Activated CD4-positive, alpha-beta T cell treated with anti-CD3 and anti-CD28 coated beads, Interleukin-10, Interleukin-2, amounts not matched to agents 100 ng/mL and 50 ng/mL, durations not matched to agents 16 hours and 8 hours (primary cell): ENCODE results near the gene EFCAB13.

Experiments
- DNase-seq: peaks from one replicate; pipeline ENCODE4 v3.0.0-alpha.2; 2020

The EFCAB13 gene

GRCh38 chr17:47323382-47324223 is at the start of gene EFCAB13:
EFCAB13 (plus strand) TSS chr17:47323955; CDS start chr17:47328354, 4,399 bp downstream.
- peak; percentile 78 for DNase-seq

GRCh38 chr17:47274319-47275069 is 49.3 kb upstream of the EFCAB13 start:
- DNase-seq, result no peak

- DNase-seq, result no peak
These were observed 48.3 kb upstream of the EFCAB13 start for GRCh38 chr17:47275245-47275984.

- no peak for DNase-seq
These were observed 47.3 kb upstream of the EFCAB13 start for GRCh38 chr17:47276444-47276843.

- DNase-seq, result no peak
These were observed 46.9 kb upstream of the EFCAB13 start for GRCh38 chr17:47276868-47277267.

- no peak for DNase-seq
These were observed 45.8 kb upstream of the EFCAB13 start for GRCh38 chr17:47277921-47278320.

- no peak for DNase-seq
These were observed 45.2 kb upstream of the EFCAB13 start for GRCh38 chr17:47278561-47278960.

GRCh38 chr17:47279062-47279801 is 44.5 kb upstream of the EFCAB13 start:
- no peak for DNase-seq

- DNase-seq, result no peak
These were observed 43.5 kb upstream of the EFCAB13 start for GRCh38 chr17:47280072-47280811.

- no peak for DNase-seq
These were observed 42.5 kb upstream of the EFCAB13 start for GRCh38 chr17:47281216-47281615.

GRCh38 chr17:47285003-47285402 is 38.8 kb upstream of the EFCAB13 start:
- DNase-seq, result no peak

- peak; percentile 81 for DNase-seq
These were observed 37.4 kb upstream of the EFCAB13 start for GRCh38 chr17:47286198-47286914.

GRCh38 chr17:47287068-47287467 is 36.7 kb upstream of the EFCAB13 start:
- DNase-seq, result peak; percentile 38

GRCh38 chr17:47287639-47288038 is 36.1 kb upstream of the EFCAB13 start:
- no peak for DNase-seq

GRCh38 chr17:47288531-47289116 is 35.1 kb upstream of the EFCAB13 start:
- DNase-seq, result no peak

- no peak for DNase-seq
These were observed 34.5 kb upstream of the EFCAB13 start for GRCh38 chr17:47289302-47289701.

GRCh38 chr17:47290870-47291241 is 32.9 kb upstream of the EFCAB13 start:
- DNase-seq, result no peak

GRCh38 chr17:47291242-47291873 is 32.4 kb upstream of the EFCAB13 start:
- DNase-seq, result no peak

- no peak for DNase-seq
These were observed 31.5 kb upstream of the EFCAB13 start for GRCh38 chr17:47292206-47292605.
